Liver (tissue), 3 donors: ENCODE data around the gene LRRFIP2.

Experiments used
- HNF4G ChIP-seq: IDR thresholded peaks from 2 replicates; pipeline ENCODE4 v1.6.1; 2016; ENCODE audit warnings: antibody characterized with exemption
- TF ChIP-seq, protein P1 (sequence below): fragments of 150-350 bp; IDR thresholded peaks from 2 replicates; pipeline ENCODE4 v1.5.1; 2017; ENCODE audit warnings: improper control_type of control experiment, low read depth, low read length; ENCODE audit not compliant: missing input control
- donor health status: healthy.
- donor health status: healthy.

DNA sequence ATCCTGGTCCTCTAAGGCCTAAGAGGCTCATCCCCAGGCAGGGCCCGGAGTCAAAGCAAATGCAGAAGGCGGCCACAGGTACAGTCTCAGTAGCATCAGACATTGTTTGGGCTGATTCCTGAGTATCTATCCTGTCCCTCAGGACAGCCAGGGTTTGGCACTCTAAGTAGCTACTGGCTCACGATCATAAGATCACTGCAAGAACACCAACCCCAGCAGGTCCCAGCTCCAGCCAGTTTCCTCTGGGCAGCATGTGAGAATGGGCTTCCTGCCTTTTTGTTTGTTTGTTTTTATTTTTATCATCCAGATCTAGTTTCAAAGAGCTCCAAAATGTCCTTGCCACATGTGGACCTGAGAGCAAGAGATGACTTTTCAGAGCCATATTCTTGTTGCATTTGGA is 32.7 kb downstream of the LRRFIP2 start:
- TF ChIP-seq, protein P1, sequence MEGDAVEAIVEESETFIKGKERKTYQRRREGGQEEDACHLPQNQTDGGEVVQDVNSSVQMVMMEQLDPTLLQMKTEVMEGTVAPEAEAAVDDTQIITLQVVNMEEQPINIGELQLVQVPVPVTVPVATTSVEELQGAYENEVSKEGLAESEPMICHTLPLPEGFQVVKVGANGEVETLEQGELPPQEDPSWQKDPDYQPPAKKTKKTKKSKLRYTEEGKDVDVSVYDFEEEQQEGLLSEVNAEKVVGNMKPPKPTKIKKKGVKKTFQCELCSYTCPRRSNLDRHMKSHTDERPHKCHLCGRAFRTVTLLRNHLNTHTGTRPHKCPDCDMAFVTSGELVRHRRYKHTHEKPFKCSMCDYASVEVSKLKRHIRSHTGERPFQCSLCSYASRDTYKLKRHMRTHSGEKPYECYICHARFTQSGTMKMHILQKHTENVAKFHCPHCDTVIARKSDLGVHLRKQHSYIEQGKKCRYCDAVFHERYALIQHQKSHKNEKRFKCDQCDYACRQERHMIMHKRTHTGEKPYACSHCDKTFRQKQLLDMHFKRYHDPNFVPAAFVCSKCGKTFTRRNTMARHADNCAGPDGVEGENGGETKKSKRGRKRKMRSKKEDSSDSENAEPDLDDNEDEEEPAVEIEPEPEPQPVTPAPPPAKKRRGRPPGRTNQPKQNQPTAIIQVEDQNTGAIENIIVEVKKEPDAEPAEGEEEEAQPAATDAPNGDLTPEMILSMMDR = no peak
- no peak for TF ChIP-seq HNF4G
